Middle frontal gyrus (tissue), 1 donor: ENCODE measurements around the gene SNX32.

Experiments used
- DNase-seq: peaks from one replicate; pipeline ENCODE4 v3.0.0-alpha.2; 2015; ENCODE audit warnings: low spot score; ENCODE audit errors: extremely low spot score

The SNX32 gene

GRCh38 chr11:65865550-65866172, 31.9 kb downstream of the SNX32 start:
- DNase-seq: no peak

GRCh38 chr11:65866509-65867283, 32.9 kb downstream of the SNX32 start:
- DNase-seq: no peak

- no peak for DNase-seq
Observed at GRCh38 chr11:65867284-65868071, 33.7 kb downstream of the SNX32 start.

- DNase-seq: no peak
Observed at GRCh38 chr11:65868076-65868667, 34.4 kb downstream of the SNX32 start.

GRCh38 chr11:65868907-65869306, 35.1 kb downstream of the SNX32 start:
- no peak for DNase-seq

GRCh38 chr11:65869643-65870306, 36.0 kb downstream of the SNX32 start:
- DNase-seq: no peak

GRCh38 chr11:65870307-65870658, 36.5 kb downstream of the SNX32 start:
- no peak for DNase-seq

GRCh38 chr11:65870706-65871681, 37.2 kb downstream of the SNX32 start:
- DNase-seq: no peak

- DNase-seq: no peak
Observed at GRCh38 chr11:65871811-65872548, 38.2 kb downstream of the SNX32 start.

- DNase-seq: no peak
Observed at GRCh38 chr11:65872586-65873317, 39.0 kb downstream of the SNX32 start, which contains the start of gene EFEMP2. Gene EFEMP2 (minus strand): TSS chr11:65872800. CDS start chr11:65872354, 446 bp downstream.

GRCh38 chr11:65873318-65874156, 39.8 kb downstream of the SNX32 start:
- DNase-seq: peak; percentile 78

- DNase-seq: no peak
Observed at GRCh38 chr11:65879617-65880016, 45.9 kb downstream of the SNX32 start, which contains the start of gene CTSW. Gene CTSW (plus strand): TSS chr11:65879837. CDS start chr11:65879855, 18 bp downstream.

GRCh38 chr11:65880027-65880426, 46.3 kb downstream of the SNX32 start:
- no peak for DNase-seq

GRCh38 chr11:65880844-65881421, 47.2 kb downstream of the SNX32 start:
- no peak for DNase-seq

GRCh38 chr11:65882120-65883057, 48.6 kb downstream of the SNX32 start:
- no peak for DNase-seq
